GM12874 (cell line): Measurements from ENCODE around the gene HOXA3.

Experiments used
- TF ChIP-seq, protein P1 (sequence below): IDR thresholded peaks from 2 replicates; pipeline ENCODE4 v1.5.1; 2011; ENCODE audit warnings: low read depth, mild to moderate bottlenecking, control low read depth, low read length, moderate library complexity; ENCODE audit not compliant: insufficient read depth

The HOXA3 gene

DNA sequence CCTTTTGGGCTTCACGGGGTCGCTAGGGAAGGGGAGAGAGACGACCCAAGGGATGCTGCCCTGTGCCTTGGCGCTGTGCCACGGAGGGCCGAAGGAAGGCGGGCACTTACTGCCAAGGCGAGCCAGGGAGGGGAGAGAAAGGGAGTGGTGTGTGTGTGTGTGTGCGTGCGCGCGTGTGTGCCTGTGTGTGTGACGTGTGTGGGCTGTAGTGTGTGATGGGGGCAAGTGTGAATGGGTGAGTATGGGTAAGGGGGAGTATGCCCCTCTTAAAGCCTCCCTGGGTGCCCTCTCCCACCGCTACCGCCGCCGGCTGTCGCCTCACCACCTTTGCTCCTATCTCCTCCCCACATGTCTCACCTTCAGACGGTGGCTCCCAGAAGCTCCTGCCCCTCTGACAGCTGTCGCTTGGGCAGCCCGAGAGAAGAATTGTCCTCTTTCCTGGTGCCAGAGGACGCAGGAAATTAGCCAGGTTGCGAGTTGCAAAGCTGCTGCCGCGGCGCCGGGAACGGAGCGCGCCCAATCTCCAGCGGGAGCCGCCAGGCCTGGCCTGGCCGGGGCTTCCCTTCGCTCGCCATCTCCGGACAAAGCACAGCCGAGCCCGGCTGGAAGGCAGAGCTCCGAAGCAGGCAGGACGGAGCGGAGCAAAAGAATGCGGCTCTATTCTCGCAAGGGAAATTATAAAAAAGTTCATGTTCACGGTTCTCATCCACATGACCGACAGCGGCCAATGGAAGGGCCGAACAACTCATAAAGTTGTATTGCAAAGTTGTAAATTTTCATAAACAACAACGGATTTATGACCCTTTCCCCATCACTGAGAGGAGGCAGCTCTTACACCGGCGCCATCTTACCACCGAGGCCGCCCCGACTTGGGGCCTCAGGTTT, at the start of gene HOXA3:
Gene HOXA3, minus strand, starts transcription at position 653 of the 885 bp plus-strand sequence. CDS start 41,943 bp downstream, outside the sequence.
- TF ChIP-seq, protein P1, sequence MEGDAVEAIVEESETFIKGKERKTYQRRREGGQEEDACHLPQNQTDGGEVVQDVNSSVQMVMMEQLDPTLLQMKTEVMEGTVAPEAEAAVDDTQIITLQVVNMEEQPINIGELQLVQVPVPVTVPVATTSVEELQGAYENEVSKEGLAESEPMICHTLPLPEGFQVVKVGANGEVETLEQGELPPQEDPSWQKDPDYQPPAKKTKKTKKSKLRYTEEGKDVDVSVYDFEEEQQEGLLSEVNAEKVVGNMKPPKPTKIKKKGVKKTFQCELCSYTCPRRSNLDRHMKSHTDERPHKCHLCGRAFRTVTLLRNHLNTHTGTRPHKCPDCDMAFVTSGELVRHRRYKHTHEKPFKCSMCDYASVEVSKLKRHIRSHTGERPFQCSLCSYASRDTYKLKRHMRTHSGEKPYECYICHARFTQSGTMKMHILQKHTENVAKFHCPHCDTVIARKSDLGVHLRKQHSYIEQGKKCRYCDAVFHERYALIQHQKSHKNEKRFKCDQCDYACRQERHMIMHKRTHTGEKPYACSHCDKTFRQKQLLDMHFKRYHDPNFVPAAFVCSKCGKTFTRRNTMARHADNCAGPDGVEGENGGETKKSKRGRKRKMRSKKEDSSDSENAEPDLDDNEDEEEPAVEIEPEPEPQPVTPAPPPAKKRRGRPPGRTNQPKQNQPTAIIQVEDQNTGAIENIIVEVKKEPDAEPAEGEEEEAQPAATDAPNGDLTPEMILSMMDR = no peak

DNA sequence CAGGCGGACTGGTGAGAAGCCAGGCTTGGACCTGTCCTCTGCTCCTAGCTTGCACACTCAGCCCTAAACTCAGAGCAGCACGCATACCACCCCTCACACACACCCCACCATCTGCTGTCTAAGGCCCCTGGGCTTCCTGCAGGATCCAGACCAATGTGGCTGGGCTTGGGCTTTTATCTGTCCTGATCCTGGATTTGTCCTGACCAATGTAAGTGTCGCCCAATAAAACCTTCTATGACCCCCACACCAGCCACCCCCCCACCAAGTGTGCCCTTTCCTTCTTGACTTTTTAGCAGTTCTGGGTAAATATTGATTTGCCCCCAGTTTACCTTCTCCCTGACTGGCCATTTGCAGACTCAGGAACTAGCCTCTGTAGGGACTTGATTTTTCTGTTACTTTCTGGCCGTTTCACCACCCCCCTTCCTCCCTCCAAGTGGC, 49.2 kb upstream of the HOXA3 start:
- TF ChIP-seq, protein P1 = no peak

DNA sequence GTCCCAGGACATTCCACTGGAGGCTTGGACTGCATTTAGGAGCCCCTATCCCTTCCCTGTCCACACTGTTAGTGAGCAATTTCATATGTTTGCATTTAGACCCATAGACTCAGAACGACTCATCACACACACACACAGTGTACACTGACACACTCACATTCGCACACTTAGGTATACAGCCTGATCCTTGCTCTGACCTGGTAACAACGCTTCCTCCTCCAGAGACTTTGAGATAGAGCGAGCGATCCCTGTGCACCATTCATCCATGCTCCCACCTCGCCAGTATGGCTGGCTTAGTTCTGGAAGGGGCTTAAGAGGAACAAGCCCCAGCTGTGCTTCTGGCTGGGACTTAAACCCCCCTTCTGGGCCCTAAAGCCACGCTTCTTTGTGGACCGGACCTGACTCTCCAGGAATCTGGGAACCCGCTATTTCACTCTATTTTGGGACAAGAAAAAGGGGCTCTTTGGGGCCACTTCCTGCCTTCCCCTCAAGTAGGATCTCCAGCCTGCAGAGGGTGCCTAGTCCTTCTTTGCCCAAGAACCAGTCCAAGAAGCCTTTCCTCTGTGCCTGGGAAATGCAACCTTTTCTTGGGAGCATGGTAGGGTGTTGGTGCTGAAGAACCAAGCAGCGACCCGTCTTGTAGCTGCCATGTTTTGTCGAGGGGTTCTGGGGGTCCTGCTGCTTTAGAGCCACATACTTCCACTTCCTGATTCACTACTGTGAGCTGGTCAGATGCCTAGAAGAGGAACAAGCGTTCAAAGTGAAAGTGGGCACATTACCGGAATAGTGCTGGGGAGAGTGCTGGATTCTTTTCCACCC, 48.6 kb upstream of the HOXA3 start:
- TF ChIP-seq, protein P1 = no peak

DNA sequence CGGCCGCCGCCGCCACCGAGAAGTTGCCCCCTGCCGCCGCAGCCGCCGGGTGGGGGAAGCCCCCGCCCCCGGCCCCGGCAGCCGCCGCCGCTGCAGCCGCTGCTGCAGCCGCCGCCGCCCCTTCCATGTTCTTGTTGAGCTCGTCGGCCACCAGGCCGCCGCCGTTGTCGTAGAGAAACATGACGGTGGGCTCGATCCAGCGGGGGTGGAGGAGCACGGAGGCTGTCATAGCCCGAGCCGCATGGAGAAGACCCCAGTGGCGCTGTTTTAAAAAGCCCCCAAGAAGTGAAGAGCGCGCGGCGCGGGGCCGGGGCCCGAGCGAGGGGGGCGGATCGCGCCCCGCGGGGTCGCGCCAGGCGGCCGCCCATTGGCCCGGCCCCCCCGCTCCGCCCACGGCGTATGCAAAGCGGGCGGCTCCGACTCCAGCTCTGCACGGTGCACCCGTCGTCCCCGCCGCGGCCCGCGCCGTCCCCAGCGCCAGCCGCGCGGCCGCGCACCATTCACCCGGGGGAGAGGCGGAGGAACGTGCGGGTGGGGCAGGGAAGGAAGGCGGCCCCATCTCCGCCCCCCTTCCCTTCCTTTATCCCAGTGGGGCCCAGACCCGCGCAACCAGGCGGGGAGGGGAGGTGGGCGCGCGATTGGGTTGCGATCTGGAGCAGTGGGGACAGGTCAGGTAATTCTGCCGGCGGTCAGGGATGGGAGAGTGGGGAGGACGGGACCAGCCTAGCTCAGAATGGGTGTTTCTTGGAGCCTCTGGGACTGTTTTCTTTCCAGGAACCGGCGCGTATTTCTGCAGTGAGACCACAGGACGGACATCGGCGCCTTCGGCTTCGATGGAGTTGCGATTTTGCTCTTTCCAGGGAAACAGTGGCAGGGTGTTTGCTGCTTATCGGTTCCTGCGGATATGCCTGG, 47.7 kb upstream of the HOXA3 start, which contains the start of gene HOXA13:
Gene HOXA13, minus strand, starts transcription at position 243 of the 912 bp plus-strand sequence. Its CDS starts 14 bp downstream, at position 229.
- TF ChIP-seq, protein P1 = no peak

DNA sequence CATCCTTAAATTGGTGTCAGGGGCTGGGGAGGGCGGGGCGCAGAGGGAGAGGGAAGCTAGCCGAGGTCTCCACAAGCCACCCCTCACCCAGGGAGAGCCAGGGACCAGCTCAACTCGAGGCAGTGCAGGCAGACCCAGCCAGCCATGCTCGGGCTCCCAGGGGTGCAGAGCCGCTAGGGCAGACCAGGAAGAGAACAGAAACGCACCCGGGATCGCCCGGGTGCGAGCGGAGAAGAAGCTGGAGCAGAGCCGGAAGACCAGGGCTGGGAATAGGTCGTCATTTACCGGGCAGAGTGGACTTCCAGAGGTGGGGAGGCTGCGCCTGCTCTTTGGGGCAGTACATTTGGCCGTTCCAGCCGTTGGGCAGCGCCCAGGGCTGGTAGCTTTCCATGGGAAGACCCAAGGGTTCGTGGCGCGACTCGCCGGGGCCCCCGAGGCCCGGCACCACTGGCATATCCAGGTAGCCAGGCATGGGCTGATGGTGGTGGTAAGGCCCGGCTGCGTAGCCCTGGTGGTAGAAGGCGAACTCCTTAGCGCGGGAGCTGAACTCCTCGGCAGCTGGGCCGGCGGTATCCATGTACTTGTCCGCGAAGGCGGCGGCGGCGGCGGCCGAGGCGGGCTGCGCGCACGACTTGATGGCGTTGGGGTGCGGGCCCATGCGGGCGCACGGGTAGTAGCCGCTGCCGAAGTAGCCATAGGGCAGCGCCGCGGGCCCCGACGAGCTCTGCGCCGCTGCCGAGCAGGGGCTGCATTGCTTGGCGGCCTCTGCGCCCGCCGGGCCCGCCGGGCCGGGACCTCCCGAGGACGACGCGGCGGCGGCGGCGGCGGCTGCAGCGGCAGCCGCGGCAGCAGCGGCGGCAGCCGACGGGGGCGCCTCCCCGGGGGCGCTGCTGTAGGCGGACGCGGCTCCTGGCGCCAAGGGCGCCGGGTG, 46.8 kb upstream of the HOXA3 start:
- TF ChIP-seq, protein P1 = no peak

DNA sequence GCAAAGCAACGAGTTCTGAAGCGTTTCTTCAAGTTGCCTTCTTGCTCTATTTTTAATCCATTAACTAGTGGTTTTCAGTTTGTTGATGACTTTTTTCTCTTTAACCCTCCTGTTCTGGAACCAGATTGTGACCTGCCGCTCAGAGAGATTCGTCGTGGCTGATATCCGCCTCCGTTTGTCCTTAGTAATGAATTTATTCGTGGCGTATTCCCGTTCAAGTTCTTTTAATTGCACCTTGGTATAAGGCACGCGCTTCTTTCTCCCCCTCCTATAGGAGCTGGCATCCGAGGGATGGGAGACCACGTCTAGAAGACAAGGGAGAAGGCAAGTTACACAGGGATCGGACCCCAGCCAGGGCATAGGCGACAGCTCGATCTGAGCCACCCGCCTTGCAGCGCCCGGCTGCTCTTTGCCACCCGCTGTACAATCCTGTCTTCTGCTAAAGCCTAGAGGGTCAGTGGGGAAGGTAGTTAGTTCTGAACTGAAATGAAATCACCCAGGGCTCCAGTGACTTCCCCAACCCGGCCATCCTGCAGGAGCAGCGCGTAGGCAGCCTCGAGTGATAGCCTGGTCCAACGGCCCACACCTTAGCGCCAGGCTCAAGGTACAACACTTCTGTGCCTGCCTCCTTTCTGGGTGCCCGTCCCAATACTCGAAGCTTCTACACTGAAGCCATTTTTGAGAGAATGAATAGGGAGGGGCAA, 45.9 kb upstream of the HOXA3 start:
- TF ChIP-seq, protein P1 = no peak
